Stimulated activated CD4-positive, alpha-beta T cell treated with anti-CD3 and anti-CD28 coated beads, TNF-alpha, amount 100 ng/mL, for 1 hour (primary cell): ENCODE results near the gene EID1.
"Not testable (repeated sequence)": the region's sequence is repeated elsewhere in the genome, so short reads cannot be mapped to it uniquely, and the experiment has no call there.

ENCODE experiments used
- DNase-seq, 3 donors: peaks; one replicate each; pipeline ENCODE4 v3.0.0-alpha.2; 2020; ENCODE audit warnings: low read depth in 3 of 3, low spot score in 1 of 3

EID1 gene

GRCh38 chr15:48877630-48878595 lies at the start of gene EID1:
EID1 (plus strand) TSS chr15:48878134; CDS start chr15:48878177, 43 bp downstream.
- peak; percentile 79 to 84 (median 82) for DNase-seq

- no peak for DNase-seq
Measured at GRCh38 chr15:48828471-48828870, 49.5 kb upstream of the EID1 start.

GRCh38 chr15:48828906-48829305 lies 49.0 kb upstream of the EID1 start:
- no peak for DNase-seq

GRCh38 chr15:48832648-48833047 lies 45.3 kb upstream of the EID1 start:
- no peak for DNase-seq

GRCh38 chr15:48833526-48834239 lies 44.3 kb upstream of the EID1 start:
- DNase-seq: no peak

- DNase-seq: no peak
Measured at GRCh38 chr15:48834756-48835155, 43.2 kb upstream of the EID1 start.

- no peak for DNase-seq
Measured at GRCh38 chr15:48842501-48842900, 35.4 kb upstream of the EID1 start.

- no peak for DNase-seq
Measured at GRCh38 chr15:48845123-48845522, 32.8 kb upstream of the EID1 start.

GRCh38 chr15:48850648-48851047 lies 27.3 kb upstream of the EID1 start:
- no peak for DNase-seq

GRCh38 chr15:48851956-48852355 lies 26.0 kb upstream of the EID1 start:
- no peak for DNase-seq

- not testable (repeated sequence) for DNase-seq
Measured at GRCh38 chr15:48854434-48854833, 23.5 kb upstream of the EID1 start.

GRCh38 chr15:48855501-48856440 lies 22.2 kb upstream of the EID1 start:
- DNase-seq: no peak

- no peak for DNase-seq
Measured at GRCh38 chr15:48856942-48857341, 21.0 kb upstream of the EID1 start.

GRCh38 chr15:48858401-48858800 lies 19.5 kb upstream of the EID1 start:
- DNase-seq: no peak

- DNase-seq: no peak
Measured at GRCh38 chr15:48859426-48859825, 18.5 kb upstream of the EID1 start.

GRCh38 chr15:48861813-48862431 lies 16.0 kb upstream of the EID1 start:
- DNase-seq: peak in 1 of 3 donors; percentile 5

- DNase-seq: no peak
Measured at GRCh38 chr15:48862705-48863104, 15.2 kb upstream of the EID1 start.

- no peak for DNase-seq
Measured at GRCh38 chr15:48865370-48866079, 12.4 kb upstream of the EID1 start.

GRCh38 chr15:48866141-48866563 lies 11.8 kb upstream of the EID1 start:
- no peak for DNase-seq

- DNase-seq: no peak
Measured at GRCh38 chr15:48868023-48868422, 9.9 kb upstream of the EID1 start.
